Activated naive CD4-positive, alpha-beta T cell (primary cell): Measurements from ENCODE around the gene TSPAN17.

Source experiments
- DNase-seq, 4 experiments: peaks; one replicate each; lab custom pipeline; 2025; lab: John Stamatoyannopoulos, UW

Gene TSPAN17

DNA sequence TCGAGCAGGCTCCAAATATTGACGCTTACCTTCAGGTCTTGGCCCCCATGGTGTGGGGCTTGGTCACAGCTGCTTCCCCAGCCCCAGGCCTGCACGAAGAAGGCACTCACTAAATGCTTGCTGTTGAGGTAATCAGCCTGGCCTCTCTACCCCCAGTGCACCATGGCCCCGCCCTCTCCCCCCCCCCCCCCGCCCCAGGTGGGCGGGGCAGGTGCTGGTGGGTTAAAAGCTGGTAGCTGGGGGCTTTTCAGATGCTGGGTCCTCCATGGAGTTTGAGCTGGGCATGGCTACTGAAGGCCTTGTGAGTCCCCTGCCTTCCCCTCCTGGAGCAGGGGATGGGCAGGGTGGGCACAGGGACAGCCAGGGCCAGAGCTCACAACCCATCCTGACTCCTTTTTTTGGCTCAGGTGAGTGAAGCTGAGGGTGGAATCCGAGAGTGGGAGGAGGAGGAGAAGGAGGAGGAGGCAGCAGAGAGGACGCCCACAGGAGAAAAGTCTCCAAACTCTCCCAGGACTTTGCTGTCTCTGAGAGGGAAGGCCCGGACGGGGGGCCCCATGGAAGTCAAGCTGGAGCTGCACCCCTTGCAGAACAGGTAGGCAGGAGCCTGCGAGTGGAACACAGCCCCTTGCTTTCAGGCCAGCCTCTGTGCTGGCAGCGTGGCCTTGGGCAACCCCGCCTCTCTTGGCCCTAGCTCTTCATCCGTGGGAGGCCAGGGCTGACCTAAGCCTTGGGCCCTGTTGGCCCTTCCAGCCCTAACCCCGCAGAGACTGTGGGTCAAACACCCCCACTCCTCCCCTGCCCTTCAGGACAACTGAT is 4.4 kb upstream of the TSPAN17 start:
- DNase-seq: no peak

DNA sequence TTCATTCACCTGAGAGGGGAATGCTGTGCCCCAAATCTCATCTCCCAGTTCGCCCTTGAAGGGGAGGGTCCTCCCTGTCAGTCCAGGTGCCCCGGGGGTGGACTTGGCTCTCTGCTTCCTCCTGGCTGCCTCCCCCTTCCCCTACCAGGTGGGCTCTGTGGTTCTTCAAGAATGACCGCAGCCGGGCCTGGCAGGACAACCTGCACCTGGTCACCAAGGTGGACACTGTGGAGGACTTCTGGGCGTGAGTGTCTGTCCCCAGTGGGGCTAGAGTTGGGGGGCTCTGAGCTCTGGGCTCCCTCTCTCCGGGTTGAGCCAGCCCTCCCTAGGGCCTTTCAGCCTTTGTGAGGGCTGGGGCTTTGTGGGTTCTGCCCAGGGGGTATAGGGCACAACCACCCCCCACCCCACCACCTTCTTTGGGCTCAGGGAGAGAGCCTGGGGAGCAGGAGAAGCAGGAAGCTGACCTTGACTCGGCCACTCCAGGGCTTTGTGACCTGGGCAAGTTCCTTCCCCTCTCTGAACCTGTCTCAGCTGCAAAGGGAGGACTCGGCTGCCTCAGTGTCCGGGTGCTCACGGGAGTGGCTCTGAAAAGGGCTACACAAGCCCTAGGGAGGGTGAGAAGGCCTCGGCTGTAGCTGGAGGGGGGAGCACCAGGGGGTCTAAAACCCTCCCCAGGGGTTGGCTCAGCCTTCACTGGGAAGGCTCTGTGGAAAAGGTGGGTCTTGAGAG is 3.6 kb upstream of the TSPAN17 start:
- DNase-seq: no peak

DNA sequence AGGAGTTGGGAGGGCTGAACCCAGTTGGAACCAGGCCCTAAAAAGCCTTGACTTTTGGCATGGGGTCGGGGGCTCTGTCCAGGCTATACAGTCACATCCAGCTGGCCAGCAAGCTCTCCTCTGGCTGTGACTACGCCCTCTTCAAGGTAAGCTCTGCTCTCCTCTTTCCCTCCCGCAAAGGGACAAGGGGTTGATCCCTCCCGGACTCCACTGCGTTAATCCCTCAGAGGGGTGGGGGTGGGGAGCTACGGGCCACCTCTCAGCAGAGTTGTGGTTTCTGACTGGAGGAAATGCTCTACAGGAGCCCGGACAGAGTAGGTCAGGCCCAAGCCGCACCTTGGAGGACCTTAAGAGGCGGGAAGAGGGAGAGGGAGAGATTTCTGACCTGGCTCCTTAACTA is 3.0 kb upstream of the TSPAN17 start:
- no peak for DNase-seq

DNA sequence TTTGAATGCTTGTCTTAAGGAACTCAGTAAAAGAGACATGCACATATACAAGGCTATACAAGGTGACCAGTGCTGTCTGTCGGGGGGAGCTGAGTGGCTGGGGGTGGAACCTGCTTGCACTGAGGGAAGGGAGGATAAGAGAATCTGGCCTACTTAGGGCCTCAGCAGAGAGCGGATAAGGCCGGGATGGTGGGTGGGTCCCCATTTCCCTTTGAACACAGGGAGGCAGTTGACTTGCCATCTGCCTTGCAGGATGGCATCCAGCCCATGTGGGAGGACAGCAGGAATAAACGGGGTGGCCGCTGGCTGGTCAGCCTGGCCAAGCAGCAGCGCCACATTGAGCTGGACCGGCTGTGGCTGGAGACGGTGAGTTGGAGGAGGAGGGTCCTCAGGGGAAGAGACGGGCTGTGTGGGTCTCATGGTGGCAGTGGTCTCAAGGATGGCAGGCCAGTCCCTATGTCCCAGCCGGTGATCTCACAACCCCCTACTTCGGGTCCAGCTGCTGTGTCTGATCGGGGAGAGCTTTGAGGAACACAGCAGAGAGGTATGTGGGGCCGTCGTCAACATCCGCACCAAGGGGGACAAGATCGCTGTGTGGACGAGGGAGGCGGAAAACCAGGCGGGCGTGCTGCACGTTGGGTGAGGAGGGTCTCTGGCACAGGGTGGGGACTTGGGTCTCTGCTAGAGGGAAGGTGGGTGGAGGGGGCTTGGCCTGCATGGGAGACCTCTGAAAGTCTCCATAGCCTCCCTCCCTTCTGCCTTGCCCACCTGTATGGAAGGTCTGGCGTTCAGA is 2.2 kb upstream of the TSPAN17 start:
- DNase-seq: no peak

DNA sequence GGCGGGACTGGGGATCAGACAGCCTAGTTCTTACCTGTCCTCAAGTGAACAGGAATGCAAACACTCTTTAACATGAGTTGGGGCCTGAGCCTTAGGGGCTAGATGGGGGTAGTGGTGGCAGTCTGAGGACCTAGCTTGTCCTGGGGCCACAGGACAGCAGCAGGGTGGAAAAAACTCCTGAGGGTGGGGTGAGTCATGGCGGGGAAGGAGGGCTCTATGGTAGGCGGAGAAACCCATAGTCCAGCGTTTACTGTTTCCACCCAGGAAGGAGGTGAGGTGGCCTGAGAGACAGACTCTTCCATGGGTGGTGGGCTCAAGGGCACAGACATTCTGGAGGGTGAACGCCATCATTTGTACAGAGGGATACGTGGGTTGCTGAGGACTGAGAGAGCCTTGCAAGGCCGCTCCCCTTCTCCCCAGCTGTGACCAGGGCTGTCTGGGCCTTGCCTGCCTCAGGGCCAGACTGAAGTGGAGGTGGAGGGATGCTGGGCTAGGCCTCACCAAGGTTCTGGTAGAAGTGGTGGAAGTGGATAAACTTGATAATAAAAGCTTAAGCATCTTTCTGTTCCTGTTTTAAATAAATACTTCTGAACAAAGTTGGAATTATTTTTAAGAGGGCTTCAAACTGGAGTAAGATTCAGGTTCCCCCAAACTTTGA is 1.1 kb upstream of the TSPAN17 start:
- no peak for DNase-seq

DNA sequence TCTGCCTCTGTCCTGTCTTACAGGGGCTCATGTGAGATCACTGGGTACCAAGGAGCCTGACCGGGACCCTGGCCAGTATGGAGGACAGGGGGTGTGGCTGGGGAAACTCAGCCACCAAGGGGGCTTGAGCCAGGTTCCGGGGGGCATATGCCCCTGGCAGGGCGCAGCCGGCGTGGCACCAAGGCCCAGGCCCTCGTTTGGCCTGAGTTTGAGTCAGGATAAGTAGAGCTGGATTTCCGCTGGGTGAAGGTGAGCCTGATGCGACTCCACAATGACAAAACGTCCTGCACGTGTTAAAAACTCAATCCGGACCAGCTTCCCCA is 616 bp upstream of the TSPAN17 start:
- DNase-seq: no peak

DNA sequence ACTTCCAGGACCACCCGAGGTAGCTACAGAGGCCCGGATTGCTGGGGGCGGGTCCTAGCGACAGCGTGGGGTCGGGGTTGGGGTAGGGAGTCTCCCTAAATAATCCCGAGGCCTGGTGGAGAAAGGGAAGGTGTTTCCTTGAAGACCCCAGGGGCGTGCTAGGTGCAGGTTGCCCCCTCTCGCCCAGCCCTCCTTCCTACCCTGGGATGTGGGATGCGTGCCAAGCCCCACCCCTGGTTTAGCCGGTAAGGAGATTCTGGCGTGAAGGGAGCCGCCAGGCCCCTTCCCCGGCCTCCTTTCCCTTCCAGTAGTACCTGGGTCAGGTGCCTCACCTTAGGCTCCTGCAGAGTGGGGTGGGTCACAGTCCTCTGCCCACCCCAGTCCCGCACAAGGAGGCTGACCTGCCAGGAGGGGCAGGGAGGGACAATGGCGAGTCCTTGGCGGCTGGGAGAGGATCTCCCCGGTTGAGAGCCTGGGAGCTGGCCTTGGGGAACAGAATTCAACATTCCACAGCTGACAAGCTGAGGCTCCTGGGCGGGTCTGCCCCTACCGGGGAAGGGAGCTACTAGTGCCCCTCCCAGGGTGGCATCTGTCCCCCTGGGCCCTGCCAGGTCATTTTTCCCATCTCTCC is 674 bp downstream of the TSPAN17 start:
- peak in 1 of 4 experiments; percentile 15 for DNase-seq

DNA sequence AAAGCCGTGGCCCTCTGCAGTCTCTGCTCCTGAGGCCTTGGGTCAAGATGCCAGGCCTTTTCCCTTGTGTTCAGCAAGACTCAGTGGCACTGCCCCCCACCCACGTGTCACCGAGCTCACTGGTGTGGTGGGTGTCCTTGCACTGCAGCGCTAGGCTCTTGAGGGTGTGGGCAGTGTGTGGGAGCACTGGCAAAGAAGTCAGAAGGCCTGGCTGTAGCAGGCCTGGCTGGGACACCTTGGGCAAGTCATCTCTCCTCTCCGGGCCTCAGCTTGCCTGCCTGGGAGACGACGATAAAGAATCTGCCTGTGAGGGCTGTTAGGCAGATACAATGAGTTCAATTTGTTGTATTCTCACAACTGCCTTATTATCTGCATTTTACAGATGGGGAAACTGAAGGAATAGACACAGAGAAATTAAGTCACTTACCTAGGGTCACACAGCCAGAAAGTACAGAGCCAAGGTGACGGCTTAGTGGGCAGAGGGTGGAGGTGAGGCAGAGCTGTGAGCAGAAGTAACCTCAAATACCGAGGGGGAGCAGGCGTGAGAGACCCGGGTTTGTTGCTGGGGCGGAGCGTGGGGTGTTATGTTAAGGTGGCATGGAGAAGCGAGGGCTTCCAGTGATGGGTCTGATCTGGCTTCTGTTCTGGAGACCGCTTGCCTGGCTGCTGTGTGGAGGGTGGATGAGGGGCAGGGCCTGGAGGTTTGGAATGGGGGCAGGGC is 1.4 kb downstream of the TSPAN17 start:
- peak in 1 of 4 experiments; percentile 23 for DNase-seq

DNA sequence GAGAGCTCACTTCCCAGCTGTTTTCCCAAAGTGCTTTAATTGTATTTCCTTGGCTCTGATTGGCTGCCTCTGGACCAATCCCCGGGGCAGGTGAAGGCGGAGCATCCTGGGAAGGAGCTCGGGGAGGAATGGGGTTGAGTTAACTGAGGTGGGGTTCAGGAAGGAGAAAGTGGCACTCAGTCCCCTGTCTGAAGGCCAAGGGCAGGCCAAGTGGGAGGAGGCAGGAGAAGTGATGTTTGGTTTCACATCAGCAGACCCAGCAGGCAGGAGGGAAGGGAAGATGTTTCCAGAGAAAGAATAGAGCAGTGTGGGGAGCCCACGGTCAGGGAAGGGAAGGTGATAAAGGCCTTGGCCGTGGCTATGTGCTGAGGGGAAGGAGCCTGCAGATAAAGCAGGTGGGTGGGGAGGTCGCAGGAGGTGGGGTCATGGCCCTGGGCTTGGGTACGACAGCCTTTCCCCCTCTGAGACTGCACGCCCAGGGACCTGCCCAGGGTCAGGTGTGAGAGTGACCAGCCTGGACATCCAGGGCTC is 3.1 kb downstream of the TSPAN17 start:
- no peak for DNase-seq

DNA sequence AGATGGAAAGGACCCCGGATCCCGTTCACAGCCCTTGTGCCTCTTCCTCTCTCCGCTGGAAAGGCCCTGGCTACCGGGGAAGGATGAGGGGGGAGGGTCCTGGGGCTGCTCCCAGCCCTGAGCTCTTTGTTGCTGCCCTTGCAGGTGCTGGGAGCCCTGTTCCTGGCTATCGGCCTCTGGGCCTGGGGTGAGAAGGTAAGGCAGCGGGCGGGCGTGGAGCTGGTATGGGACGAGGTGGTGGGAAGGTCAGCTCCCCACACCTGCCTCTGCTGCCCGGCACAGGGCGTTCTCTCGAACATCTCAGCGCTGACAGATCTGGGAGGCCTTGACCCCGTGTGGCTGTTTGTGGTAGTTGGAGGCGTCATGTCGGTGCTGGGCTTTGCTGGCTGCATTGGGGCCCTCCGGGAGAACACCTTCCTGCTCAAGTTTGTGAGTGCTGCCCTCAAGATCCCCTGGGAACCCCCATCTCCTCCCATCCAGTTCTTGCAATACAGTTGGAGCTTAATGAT is 4.2 kb downstream of the TSPAN17 start:
- no peak for DNase-seq

DNA sequence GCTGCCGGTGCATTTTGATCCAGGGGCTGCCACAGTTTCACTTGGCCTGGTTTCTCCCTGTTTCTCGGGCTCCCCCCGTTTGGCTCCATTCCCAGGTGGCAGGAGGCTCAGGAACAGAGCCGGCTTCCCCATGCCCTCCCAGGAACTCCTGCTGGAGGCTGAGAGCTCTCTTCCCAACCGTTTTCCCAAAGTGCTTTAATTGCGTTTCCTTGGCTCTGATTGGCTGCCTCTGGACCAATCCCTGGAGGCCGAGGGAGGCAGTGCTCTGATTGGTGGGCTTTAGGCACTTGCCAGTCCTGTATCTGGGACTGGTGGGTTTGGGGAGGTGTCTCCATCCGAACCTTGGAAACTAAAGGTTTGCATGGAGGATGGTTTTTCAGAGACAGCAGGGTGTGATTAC is 4.9 kb downstream of the TSPAN17 start:
- no peak for DNase-seq

DNA sequence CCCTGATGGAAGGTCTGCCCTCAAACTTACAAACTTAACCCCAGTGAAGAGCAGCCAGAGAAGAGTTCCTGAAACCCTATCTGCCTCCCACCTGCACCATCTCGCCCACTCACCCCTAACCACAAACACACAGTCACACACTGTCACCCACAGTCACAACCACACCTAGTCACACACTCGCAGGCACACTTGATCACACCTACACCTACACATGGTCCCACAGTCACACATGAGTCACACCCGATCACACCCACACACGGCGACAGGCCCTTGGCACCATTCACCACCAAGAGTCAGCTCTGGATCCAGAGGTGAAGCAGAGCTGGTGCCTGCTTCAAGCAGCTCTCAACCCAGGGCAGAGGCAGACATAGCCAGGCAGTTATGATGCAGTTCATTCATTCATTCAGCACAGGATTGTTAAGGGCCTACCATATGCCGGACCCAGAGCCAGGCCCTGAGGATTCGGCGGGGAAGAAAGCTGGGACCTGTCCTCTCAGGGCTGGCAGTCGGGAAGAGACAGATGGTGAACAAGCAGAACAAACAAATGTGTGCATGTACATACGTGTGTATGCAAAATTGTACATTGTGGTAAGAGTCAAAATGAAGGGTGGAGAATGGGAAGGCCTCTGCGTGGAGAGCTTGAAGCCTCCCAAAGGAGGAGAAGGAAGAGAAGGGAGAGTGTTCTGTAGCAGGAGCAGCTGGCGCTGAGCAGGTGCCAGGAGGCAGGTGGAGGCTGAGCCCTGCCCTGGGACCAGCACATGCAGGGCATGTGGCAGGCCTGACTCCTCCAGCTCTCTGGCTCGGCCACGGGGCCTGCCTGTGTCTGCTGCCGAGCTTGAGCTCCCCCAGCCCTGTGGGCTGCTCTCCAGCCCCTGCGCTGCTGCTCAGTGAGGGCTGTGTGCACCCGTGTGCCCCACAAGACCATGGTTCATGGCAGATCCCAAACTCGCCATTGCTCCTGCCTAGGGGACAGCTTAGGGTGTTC is 6.4 kb downstream of the TSPAN17 start:
- peak in 1 of 4 experiments; percentile 33 for DNase-seq

DNA sequence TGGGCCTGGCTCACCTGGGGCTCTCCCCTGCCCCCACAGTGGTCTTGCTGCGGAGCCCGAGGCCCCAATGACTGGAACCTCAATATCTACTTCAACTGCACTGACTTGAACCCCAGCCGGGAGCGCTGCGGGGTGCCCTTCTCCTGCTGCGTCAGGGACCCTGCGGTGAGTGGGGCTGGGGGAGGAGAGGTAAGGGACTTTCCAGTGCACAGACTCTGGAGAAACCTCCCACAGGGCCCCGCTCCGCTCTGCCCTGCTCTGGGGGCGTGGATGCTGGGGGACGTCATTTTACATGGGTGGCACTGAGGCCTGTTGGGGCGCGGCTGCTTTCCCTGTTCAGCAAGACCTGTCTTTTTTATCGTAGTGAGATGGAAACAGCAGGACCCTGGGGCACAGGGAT is 7.6 kb downstream of the TSPAN17 start:
- no peak for DNase-seq

DNA sequence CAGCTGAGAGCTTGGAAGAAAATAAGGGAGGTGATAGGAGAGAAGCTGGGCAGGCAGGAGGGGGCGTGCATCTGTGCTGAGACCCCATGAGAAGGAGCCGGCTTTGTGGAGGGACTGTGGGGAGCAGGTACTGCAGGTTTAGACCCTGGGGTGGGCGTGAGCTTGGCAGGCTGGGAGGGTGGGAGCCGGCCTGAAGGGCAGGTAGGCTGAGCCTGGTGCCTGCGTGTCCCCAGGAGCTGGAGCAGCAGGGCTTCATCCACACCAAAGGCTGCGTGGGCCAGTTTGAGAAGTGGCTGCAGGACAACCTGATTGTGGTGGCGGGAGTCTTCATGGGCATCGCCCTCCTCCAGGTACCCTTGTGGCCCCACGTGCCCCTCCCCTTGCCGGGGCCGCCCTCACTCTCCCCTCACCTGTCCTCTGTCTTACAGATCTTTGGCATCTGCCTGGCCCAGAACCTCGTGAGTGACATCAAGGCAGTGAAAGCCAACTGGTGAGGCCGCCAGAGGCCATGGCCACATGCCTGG is 9.2 kb downstream of the TSPAN17 start:
- no peak for DNase-seq

DNA sequence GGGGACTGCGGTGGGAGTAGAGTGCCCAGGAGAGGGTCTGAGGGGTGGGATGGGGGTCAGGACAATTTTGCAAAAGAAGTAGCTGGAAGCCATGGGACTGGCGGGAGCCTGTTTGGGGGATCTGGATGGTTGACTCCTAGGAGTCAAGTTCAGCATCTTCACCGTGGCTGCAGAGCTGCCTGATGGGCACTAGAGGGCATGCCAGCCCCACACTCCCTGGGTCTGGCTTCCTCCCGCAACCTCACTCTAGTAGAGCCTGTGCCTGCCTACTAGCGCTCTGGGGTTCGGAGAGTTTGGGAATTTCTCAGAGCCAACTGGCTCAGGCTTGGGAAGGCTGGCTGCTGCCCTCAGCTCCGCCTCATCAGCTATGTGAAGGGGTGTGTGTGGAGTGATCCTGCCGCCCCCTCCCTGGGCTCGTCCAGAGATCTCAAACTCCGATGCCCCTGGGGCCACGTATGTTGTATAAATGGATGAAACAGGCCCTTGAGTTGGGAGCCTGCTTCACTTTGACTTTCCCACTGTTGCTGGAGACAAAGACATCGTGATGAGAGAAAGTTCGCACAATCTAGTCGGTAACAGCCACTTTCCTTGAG is 10.8 kb downstream of the TSPAN17 start:
- DNase-seq: peak; percentile 28 to 60 (median 31)

DNA sequence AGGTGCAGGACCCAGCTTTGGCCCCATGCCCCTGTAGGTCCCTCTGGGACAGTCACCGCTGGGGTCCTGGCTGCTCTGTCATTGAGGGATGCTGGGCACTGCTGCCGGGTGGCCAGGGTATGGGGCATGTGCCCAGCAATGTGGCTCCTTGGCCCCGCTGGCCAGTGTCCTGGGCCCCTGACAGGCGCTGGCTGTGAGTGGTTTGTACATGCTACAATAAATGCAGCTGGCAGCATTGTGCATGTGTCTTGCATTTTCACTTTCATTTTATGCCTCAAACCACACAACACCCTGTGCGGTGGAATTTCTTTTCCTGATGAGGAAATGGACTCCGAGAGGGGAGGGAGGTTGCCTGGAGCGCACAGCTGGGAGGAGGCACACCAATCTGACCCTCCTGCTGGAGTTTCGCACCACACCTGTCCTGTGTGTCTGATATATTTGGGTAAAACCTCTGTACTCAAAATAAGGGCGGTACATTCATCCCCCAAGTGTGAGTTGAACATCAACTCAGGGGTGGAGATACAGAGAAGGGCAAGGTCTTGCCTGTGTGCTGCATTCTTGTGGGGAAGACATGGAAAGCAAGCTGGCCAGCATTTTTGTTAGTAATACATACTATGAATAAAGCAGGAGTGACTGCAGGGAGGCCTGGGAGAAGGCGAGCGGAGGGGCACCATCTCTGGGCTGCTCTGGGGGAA is 11.7 kb downstream of the TSPAN17 start:
- DNase-seq: no peak

DNA sequence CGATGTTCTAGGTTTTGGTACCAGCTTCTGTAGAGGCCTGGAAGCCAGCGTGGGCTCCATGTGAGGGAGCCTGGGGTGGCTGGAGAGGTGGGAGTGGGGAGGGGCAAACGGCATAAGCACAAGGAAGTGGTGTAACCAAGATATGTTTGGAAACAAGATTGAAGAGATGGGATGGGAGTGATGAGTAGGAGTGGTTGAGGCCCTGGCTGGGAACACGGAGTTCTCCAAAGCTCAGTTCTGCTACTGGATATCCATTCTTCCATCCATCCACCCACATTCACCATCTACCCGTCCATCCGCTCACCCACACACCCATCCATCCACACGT is 12.2 kb downstream of the TSPAN17 start:
- no peak for DNase-seq

DNA sequence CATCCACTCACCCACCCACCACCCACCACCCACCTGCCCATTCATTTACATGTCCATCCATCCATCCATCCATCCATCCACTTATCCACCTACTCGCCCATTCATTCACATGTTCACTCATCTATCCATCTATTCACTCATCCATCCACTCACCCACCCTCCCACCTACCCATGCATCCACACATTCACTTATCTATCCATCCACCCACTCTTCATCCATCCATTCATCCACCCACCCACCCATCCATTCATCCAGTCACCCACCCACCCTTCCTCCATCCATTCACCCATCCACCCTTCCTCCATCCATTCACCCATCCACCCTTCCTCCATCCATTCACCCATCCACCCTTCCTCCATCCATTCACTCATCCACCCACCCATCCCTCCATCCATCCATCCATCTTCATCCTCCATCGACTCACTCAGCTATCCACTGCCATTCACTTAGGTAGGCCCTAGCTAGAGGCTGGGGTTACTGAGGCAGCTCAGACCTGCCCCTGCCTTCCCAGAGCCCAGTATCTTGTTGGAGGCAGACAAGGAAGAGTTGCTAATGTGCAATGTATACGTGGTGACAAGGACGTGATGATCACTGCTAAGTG is 12.7 kb downstream of the TSPAN17 start:
- DNase-seq: no peak
